Breast epithelium (tissue), 3 donors: ENCODE data around the gene GPR137C.

Experiments used
- POLR2AphosphoS5 ChIP-seq, 3 donors: sonication (generic); formaldehyde crosslinking; IDR thresholded peaks; one replicate each; pipeline ENCODE4 v1.6.1; 2017; ENCODE audit warnings: antibody characterized with exemption in 3 of 3
- TF ChIP-seq, protein P1 (sequence below), 3 donors: fragments of 450-650 bp; IDR thresholded peaks; one replicate each; pipeline ENCODE4 v1.5.1; 2016 to 2017; ENCODE audit warnings: antibody characterized with exemption in 3 of 3, mild to moderate bottlenecking in 3 of 3, moderate library complexity in 3 of 3

DNA sequence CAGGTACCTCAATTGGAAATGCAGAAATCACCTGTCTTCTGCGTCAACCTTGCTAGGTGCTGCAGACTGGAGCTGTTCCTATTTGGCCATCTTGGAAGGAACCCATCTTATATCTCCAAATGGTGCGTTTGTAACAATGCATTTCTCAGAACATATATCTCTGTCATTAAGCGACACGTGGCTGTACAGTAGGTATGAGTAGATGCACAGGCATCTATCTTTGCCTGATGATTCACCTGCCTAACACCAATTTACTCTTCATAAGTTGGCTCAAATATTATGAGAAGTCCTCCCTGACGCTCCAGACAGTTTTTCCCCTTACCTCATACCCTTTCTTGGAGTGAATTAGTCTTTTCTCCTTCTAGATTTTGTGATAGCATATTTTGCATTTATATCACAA lies 44.2 kb downstream of the GPR137C start:
- TF ChIP-seq, protein P1, sequence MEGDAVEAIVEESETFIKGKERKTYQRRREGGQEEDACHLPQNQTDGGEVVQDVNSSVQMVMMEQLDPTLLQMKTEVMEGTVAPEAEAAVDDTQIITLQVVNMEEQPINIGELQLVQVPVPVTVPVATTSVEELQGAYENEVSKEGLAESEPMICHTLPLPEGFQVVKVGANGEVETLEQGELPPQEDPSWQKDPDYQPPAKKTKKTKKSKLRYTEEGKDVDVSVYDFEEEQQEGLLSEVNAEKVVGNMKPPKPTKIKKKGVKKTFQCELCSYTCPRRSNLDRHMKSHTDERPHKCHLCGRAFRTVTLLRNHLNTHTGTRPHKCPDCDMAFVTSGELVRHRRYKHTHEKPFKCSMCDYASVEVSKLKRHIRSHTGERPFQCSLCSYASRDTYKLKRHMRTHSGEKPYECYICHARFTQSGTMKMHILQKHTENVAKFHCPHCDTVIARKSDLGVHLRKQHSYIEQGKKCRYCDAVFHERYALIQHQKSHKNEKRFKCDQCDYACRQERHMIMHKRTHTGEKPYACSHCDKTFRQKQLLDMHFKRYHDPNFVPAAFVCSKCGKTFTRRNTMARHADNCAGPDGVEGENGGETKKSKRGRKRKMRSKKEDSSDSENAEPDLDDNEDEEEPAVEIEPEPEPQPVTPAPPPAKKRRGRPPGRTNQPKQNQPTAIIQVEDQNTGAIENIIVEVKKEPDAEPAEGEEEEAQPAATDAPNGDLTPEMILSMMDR (IDR thresholded peaks at IDR 0.05): no peak
- no peak for TF ChIP-seq POLR2AphosphoS5 (IDR thresholded peaks at IDR 0.05)
